K562 (cell line): Measurements from ENCODE around the gene ZSWIM4. TPM values are rescaled to one million over a fixed set of nuclear protein-coding genes. Genes with fewer than 3 reads are reported as not detected.

Experiments
- BCOR ChIP-seq: fragments of 450-650 bp; IDR thresholded peaks from 2 replicates; pipeline ENCODE4 v1.6.1; 2016
- CREB3 ChIP-seq: fragments of 450-650 bp; conservative IDR thresholded peaks from 2 replicates; pipeline ENCODE4 v1.6.1; 2016; ENCODE audit warnings: missing genetic modification characterization, low read depth, mild to moderate bottlenecking, missing compliant biosample characterization, moderate library complexity
- CREB5 ChIP-seq: fragments of 250-450 bp; sonication (Bioruptor Pico); IDR thresholded peaks from 2 replicates; pipeline ENCODE4 v1.5.0; 2020; ENCODE audit warnings: mild to moderate bottlenecking
- HDGF ChIP-seq: fragments of 450-650 bp; IDR thresholded peaks from 2 replicates; pipeline ENCODE4 v1.6.1; 2016
- HIVEP1 ChIP-seq: fragments of 250-450 bp; sonication (Bioruptor Pico); IDR thresholded peaks from 2 replicates; pipeline ENCODE4 v1.4.0; 2020; ENCODE audit warnings: mild to moderate bottlenecking
- KHSRP ChIP-seq: fragments of 450-650 bp; IDR thresholded peaks from 2 replicates; pipeline ENCODE4 v1.6.1; 2017
- MAZ ChIP-seq, 2 experiments: fragments of 450-650 bp in 1 of 2; sonication (generic) in 1 of 2; formaldehyde crosslinking; IDR thresholded peaks in 1 of 2; conservative IDR thresholded peaks in 1 of 2; 2 replicates each; pipeline versions ENCODE4 v1.4.0 to v1.5.0; 2020; ENCODE audit warnings: mild to moderate bottlenecking in 1 of 2, missing genetic modification reagents in 1 of 2
- MBD1 ChIP-seq: fragments of 250-450 bp; sonication (Bioruptor Pico); IDR thresholded peaks from 2 replicates; pipeline ENCODE4 v1.8.0; 2022; ENCODE audit warnings: inconsistent platforms
- MCM5 ChIP-seq: fragments of 450-650 bp; IDR thresholded peaks from 2 replicates; pipeline ENCODE4 v1.6.1; 2016; ENCODE audit warnings: low read depth
- MLX ChIP-seq, 2 experiments: fragments of 450-650 bp in 1 of 2; sonication (generic) in 1 of 2; formaldehyde crosslinking; conservative IDR thresholded peaks; 2 replicates each; pipeline versions ENCODE4 v1.4.0 to v1.8.1; 2020 to 2022; ENCODE audit warnings: mild to moderate bottlenecking in 1 of 2, missing genetic modification reagents in 1 of 2
- NR1H2 ChIP-seq: sonication (generic); formaldehyde crosslinking; IDR thresholded peaks from 2 replicates; pipeline ENCODE4 v1.4.0; 2020; ENCODE audit warnings: mild to moderate bottlenecking, missing genetic modification reagents
- NR2F6 ChIP-seq: fragments of 450-650 bp; formaldehyde crosslinking; IDR thresholded peaks from 2 replicates; pipeline ENCODE4 v1.4.0; 2020; ENCODE audit warnings: mild to moderate bottlenecking
- PHB2 ChIP-seq: fragments of 450-650 bp; IDR thresholded peaks from 2 replicates; pipeline ENCODE4 v1.6.1; 2017; ENCODE audit warnings: low read depth
- PHTF2 ChIP-seq: fragments of 250-450 bp; sonication (Bioruptor Pico); IDR thresholded peaks from 2 replicates; pipeline ENCODE4 v1.5.0; 2021; ENCODE audit warnings: mild to moderate bottlenecking
- PKNOX1 ChIP-seq: fragments of 450-650 bp; IDR thresholded peaks from 2 replicates; pipeline ENCODE4 v1.6.1; 2016
- POLR2B ChIP-seq: fragments of 450-650 bp; IDR thresholded peaks from 2 replicates; pipeline ENCODE4 v1.6.1; 2018; ENCODE audit warnings: low read depth; ENCODE audit not compliant: partially characterized antibody
- RCOR1 ChIP-seq, 2 experiments: IDR thresholded peaks; 2 replicates each; pipeline ENCODE4 v1.6.1; 2012; ENCODE audit warnings: low read depth in 2 of 2, low read length in 2 of 2, borderline replicate concordance in 1 of 2, improper control_type of control experiment in 1 of 2
- SMARCA5 ChIP-seq: fragments of 450-650 bp; IDR thresholded peaks from 2 replicates; pipeline ENCODE4 v1.6.1; 2016
- SMARCC2 ChIP-seq: fragments of 450-650 bp; IDR thresholded peaks from 2 replicates; pipeline ENCODE4 v1.6.1; 2017; ENCODE audit warnings: antibody characterized with exemption, moderate library complexity, mild to moderate bottlenecking, low read depth
- THAP7 ChIP-seq: fragments of 250-450 bp; sonication (Bioruptor Pico); IDR thresholded peaks from 2 replicates; pipeline ENCODE4 v1.5.0; 2021
- polyA plus RNA-seq, 8 experiments: library from polyadenylated mRNA; depleted of rRNA in 4 of 8; stranded (reverse) in 5 of 8; unstranded in 3 of 8; fragments of >200 nt; fragmentation: Nextera tagmentation in 2 of 8; fragmentation: Illumina TruSeq in 1 of 8; extraction: Ambion mirVana in 2 of 8; extraction: Trizol in 1 of 8; gene quantifications; 2 replicates each; pipeline versions ENCODE4 v1.2.1 to v1.2.3, GENCODE V29; 2011 to 2014; ENCODE audit warnings: inconsistent platforms in 1 of 8, missing spikeins in 1 of 8
- total RNA-seq, 7 experiments: library from RNA; depleted of rRNA in 6 of 7; stranded (reverse); fragments of >200 nt in 6 of 7; fragmentation: Illumina TruSeq in 2 of 7; extraction: Trizol in 2 of 7; gene quantifications; 2 replicates each; pipeline versions ENCODE4 v1.2.1 to v1.2.3, GENCODE V29; 2011 to 2021; ENCODE audit warnings: low replicate concordance in 1 of 7

ZSWIM4 gene
- total and polyA plus RNA-seq, 9 of the 15 experiments (the other 6 are each of a cell fraction or from before 2014, with no cell fraction given) = 0.25 to 3.7 (median 0.79) TPM; not detected in 2

- no peak for TF ChIP-seq MAZ (CRISPR knock-in tag; conservative IDR thresholded peaks at IDR 0.05 in 1 of 2, IDR thresholded peaks at IDR 0.05 in 1 of 2)
- no peak for TF ChIP-seq NR1H2 (CRISPR knock-in tag)
- TF ChIP-seq POLR2B = no peak
- no peak for TF ChIP-seq HIVEP1
- TF ChIP-seq SMARCC2 = no peak
- no peak for TF ChIP-seq MLX (CRISPR knock-in tag; conservative IDR thresholded peaks at IDR 0.05)
- TF ChIP-seq MBD1 = no peak
- no peak for TF ChIP-seq RCOR1 (IDR thresholded peaks at IDR 0.05; ENCODE audit: borderline replicate concordance in 1 of 2, low read depth in 2 of 2, low read length in 2 of 2)
- no peak for TF ChIP-seq CREB3 (tag)
- no peak for TF ChIP-seq THAP7 (CRISPR knock-in tag)
- peak; percentile 53; the same call in 1 of the 2 replicates for TF ChIP-seq BCOR
- no peak for TF ChIP-seq KHSRP
- peak; percentile 40 for TF ChIP-seq PKNOX1
- peak; percentile 61; the same call in 1 of the 2 replicates for TF ChIP-seq HDGF
- no peak for TF ChIP-seq PHTF2 (CRISPR knock-in tag)
- TF ChIP-seq PHB2 = no peak
- TF ChIP-seq SMARCA5 = peak; percentile 22; the same call in 1 of the 2 replicates
- TF ChIP-seq MCM5 = no peak
- TF ChIP-seq CREB5 (CRISPR knock-in tag) = no peak
- TF ChIP-seq NR2F6 = no peak
Measured at GRCh38 chr19:13848798-13849676, 53.8 kb downstream of the ZSWIM4 start (continued).
